Stimulated activated CD4-positive, alpha-beta T cell treated with anti-CD3 and anti-CD28 coated beads, Interleukin-1b, Interleukin-23, amount 100 ng/mL, for 1 hour (primary cell): ENCODE results near the gene GTPBP6.
"Not testable (repeated sequence)": the region's sequence is repeated elsewhere in the genome, so short reads cannot be mapped to it uniquely, and the experiment has no call there.

Experiments
- DNase-seq, 2 donors: peaks; one replicate each; pipeline ENCODE4 v3.0.0-alpha.2; 2020; ENCODE audit warnings: low read depth in 2 of 2

The GTPBP6 gene

GRCh38 chrX:265502-265901, 53.1 kb downstream of the GTPBP6 start:
- DNase-seq: no peak

- DNase-seq: no peak
These were observed 53.8 kb downstream of the GTPBP6 start for GRCh38 chrX:264634-265455.

GRCh38 chrX:264006-264405, 54.6 kb downstream of the GTPBP6 start:
- not testable (repeated sequence) for DNase-seq

GRCh38 chrX:262381-262909, 56.2 kb downstream of the GTPBP6 start:
- DNase-seq: no peak

- DNase-seq: no peak
These were observed 56.7 kb downstream of the GTPBP6 start for GRCh38 chrX:261919-262352.

GRCh38 chrX:261167-261918, 57.3 kb downstream of the GTPBP6 start:
- no peak for DNase-seq

- no peak for DNase-seq
These were observed 58.8 kb downstream of the GTPBP6 start for GRCh38 chrX:259692-260355.

GRCh38 chrX:258291-259040, 60.1 kb downstream of the GTPBP6 start:
- no peak for DNase-seq

- DNase-seq: no peak
These were observed 60.8 kb downstream of the GTPBP6 start for GRCh38 chrX:257681-258289.

GRCh38 chrX:257054-257453, 61.5 kb downstream of the GTPBP6 start:
- DNase-seq: not testable (repeated sequence)

GRCh38 chrX:255923-256331, 62.7 kb downstream of the GTPBP6 start:
- no peak for DNase-seq
